GM08714 (cell line): ENCODE results near the gene CEPT1.
"Not testable (repeated sequence)": the region's sequence is repeated elsewhere in the genome, so short reads cannot be mapped to it uniquely, and the experiment has no call there.

Experiments
- H3K4me3 ChIP-seq: fragments of 200-500 bp; sonication (Bioruptor generic); 2 replicates; pipeline ENCODE4 v1.5.1; 2014; ENCODE audit warnings: mild to moderate bottlenecking, low read length, inconsistent platforms
- ZNF274 ChIP-seq: IDR thresholded peaks from 2 replicates; pipeline ENCODE4 v1.6.1; 2012; ENCODE audit warnings: mild to moderate bottlenecking, low read depth, low read length

The CEPT1 gene

DNA sequence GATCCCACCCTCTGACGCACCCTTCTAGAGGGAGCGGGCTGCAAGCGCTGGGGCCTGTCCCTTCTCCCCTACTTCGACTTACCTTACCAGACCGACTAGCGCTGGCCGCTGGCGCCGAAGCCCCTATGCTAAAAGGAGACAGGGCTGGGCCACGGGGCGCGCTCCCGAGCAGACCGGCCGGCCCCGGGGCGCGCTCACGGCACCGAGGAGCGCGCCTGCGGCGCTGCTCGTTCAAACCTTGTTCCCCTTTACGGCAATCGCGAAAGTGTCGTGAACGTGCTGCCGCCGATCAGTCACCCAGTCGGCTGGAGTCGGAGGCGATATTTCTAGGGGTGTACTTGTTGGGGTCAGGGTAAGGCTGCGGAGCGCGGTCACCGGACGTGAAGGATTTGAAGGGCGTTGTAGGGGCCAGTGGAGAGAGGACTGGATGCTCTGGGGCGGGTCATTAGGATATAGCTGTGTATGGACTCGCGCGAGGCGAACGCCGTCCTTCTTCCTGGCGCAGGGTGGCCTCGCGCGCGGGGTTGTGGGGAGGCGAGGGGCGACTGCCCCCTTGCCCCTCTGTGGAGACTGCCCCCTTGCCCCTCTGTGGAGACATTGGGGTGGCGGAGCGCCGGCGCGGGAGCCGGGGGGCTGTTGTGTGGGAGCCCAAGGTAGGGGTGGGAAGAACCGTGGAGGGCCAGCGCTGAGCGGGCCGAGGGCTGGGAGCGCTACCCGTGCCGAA, at the start of gene CEPT1, which contains the start of gene DRAM2:
Gene CEPT1, plus strand, starts transcription at position 268 of the 724 bp plus-strand sequence. CDS start 7,492 bp downstream, outside the sequence.
Gene DRAM2, minus strand, starts transcription at position 138 of the 724 bp plus-strand sequence. CDS start 8,539 bp downstream, outside the sequence.
- no peak for TF ChIP-seq ZNF274
- peak within 1 kb of the TSS; percentile 98 for H3K4me3 ChIP-seq

DNA sequence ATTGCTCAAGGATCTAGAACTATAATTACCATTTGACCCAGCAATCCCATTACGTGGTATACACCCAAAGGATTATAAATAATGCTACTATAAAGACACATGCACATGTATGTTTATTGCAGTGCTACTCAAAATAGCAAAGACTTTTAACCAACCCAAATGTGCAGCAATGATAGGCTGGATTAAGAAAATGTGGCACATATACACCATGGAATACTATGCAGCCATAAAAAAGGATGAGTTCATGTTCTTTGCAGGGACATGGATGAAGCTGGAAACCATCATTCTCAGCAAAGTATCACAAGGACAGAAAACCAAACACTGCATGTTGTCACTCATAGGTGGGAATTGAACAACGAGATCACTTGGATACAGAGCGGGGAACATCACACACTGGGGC, 44.6 kb upstream of the CEPT1 start:
- H3K4me3 ChIP-seq, result not testable (repeated sequence)

- H3K4me3 ChIP-seq, result no peak overlapping the region
- no peak for TF ChIP-seq ZNF274
Observed at GRCh38 chr1:111097356-111098099, 42.5 kb upstream of the CEPT1 start.

DNA sequence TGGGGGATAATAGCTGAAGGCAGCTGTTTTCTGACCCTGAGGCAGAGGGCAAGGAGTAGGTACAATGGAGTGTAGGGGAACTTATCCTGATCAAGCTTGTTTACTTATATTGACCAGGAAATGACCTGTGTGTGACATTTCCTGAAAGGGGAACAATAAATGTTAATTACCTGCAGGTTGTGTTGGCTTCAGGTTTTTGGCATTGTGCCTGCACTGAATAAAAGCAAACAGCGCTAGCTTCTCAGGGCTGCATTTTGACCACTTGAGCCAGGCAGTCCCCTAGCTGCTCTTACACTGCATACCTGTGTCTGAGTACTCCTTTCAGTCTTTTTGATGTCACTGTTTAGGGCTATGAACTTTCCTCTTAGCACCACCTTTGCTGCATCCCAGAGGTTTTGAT, 40.7 kb upstream of the CEPT1 start:
- H3K4me3 ChIP-seq, result no peak overlapping the region
- TF ChIP-seq ZNF274, result no peak

GRCh38 chr1:111101854-111102642, 38.0 kb upstream of the CEPT1 start:
- no peak for TF ChIP-seq ZNF274
- no peak overlapping the region for H3K4me3 ChIP-seq

- no peak for TF ChIP-seq ZNF274
- no peak overlapping the region for H3K4me3 ChIP-seq
Observed at GRCh38 chr1:111104981-111105380, 35.0 kb upstream of the CEPT1 start.

DNA sequence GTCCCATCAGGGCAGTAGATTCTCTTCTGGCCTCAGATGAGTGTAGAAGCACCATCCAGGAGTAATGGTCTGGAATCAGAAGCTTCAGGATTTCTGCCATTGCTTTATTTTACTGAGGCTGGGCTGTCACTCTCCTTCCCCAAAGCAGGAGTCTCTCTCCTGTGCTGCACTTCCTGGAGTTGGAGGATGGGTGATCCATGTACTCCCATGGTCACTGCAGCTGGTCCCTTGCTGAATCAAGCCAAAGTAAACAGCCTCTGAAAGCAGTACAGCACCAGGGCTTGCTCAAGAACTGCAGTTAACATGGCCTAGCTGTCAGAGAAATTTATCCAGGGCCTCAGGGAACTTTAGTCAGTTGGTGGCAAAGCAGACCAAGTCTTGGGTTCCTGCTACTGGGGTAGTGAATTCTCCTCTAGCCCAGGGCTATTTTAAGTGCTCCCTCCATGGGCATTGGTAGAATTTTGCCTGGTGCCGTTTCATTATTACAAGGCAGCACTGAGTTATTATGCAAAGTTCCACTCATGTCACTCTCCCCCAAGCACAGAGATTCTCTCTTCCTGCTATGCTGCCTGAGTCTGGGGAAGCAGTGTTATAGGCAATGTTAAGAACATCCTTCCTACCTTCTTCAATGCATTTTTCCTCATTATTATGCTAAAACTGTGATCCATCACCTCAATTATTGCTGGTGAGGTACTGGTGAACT, 29.7 kb upstream of the CEPT1 start:
- no peak for TF ChIP-seq ZNF274
- no peak overlapping the region for H3K4me3 ChIP-seq

DNA sequence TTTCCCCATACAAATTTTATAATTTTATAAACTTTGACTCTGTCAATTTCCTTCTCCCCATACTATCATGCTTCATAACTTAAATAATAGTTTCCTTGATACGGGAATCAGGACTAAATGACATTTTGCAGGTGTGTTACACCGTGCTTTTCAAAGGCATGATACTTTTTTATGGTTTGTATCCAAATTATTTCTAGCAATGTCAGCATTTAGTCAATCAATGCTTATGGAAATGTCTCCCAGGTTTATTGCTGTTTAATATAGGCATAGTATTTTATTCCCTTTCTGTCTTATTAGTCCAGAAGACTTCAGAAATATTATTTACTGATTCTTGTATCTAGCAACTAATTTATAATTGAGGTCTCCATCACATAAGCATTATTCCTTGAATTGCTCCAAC, 23.5 kb upstream of the CEPT1 start:
- no peak for TF ChIP-seq ZNF274
- no peak overlapping the region for H3K4me3 ChIP-seq

DNA sequence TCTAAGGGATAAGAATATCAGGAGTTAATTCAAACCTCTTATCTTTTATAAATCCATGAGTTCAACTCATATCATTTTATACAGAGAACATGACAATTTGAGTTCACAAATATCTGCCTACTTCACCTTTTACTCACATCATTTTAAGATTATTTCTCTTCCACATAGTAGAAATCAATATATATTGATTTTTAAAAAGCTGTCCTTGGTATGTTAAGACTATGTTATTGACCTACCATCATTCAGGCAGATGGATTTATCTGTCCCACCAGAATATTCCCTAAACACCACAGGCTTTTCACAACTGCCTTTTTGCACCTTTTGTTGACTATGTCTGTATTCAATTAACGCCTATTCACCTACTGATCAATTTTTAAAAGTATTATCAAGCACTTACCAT, 13.7 kb upstream of the CEPT1 start:
- no peak for TF ChIP-seq ZNF274
- no peak overlapping the region for H3K4me3 ChIP-seq

DNA sequence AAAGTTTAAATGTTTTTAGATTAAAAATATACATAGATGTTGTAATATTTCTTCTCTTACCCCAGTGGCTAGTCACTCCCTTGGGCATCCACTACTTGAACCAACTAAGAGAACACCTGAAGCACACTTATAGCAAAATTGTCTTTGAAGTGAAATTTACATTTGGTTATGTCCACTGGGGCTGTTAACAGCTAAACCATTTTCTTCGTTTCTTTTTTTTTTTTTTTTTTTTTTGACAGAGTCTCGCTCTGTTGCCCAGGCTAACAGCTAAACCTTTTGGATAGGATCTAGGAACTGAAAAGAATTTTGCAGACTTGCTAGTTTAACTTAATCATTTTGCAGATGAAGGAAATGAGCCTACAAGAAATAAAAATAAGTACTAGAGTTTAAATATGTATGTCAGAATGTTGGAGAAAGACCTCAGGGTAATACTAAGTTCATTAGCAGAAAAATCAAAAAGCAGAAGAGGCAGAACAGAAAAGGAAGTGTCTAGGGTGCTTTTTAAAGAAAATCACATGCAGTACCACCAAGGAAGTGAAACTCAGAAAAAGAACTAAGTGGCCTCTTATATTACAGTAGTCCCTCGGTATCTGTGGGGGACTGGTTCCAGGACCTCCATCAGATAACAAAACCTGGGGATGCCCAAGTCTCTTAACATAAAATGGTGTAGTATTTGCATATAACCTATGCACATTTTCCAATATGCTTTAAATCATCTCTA, 11.9 kb upstream of the CEPT1 start:
- H3K4me3 ChIP-seq, result no peak overlapping the region
- no peak for TF ChIP-seq ZNF274

GRCh38 chr1:111129376-111129775, 10.6 kb upstream of the CEPT1 start:
- H3K4me3 ChIP-seq, result no peak overlapping the region
- no peak for TF ChIP-seq ZNF274

GRCh38 chr1:111131693-111132092, 8.3 kb upstream of the CEPT1 start:
- H3K4me3 ChIP-seq, result no peak overlapping the region
- no peak for TF ChIP-seq ZNF274

DNA sequence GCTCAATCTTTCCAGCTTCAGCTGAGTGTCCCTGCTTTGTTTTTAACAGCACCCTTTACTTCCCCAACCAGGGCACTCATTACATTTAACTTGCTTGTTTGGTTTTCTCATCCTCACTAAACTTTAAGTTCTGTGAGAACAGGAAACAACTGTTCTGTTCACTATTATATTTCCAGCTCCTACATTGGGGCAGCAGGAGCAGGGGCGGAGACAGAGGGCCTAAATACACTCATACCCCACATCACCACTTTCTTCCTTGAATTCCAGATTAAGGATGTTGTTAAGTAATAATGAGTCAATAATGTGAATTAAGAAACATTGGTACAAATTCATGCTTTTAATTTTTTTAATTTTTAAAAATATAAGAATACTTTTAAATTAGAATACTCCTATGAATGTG, 6.2 kb upstream of the CEPT1 start:
- no peak overlapping the region for H3K4me3 ChIP-seq
- TF ChIP-seq ZNF274, result no peak
